Colonic mucosa (tissue), 4 donors: ENCODE measurements around the gene DNAJC8. TPM values are rescaled to one million over a fixed set of nuclear protein-coding genes. Genes with fewer than 3 reads are reported as not detected.

ENCODE experiments used
- DNase-seq: peaks from one replicate; pipeline ENCODE4 v3.0.0-alpha.2; 2020
- H3K27ac ChIP-seq: fragments of 200-600 bp; one replicate; pipeline ENCODE4 v1.8.0; 2021
- H3K27me3 ChIP-seq: fragments of 200-600 bp; one replicate; pipeline ENCODE4 v1.8.0; 2021
- H3K36me3 ChIP-seq: fragments of 200-600 bp; one replicate; pipeline ENCODE4 v1.8.0; 2021
- H3K4me1 ChIP-seq: fragments of 200-600 bp; one replicate; pipeline ENCODE4 v1.8.0; 2021; ENCODE audit warnings: mild to moderate bottlenecking
- H3K4me3 ChIP-seq: fragments of 200-600 bp; one replicate; pipeline ENCODE4 v1.8.0; 2021
- H3K9ac ChIP-seq, 2 donors: one replicate each; pipeline ENCODE4 v1.7.0; 2013; ENCODE audit warnings: control low read depth in 2 of 2, low read depth in 2 of 2, low read length in 2 of 2
- H3K9me3 ChIP-seq: fragments of 200-600 bp; one replicate; pipeline ENCODE4 v1.8.0; 2021
- CTCF ChIP-seq: fragments of 200-600 bp; IDR thresholded peaks from one replicate; pipeline ENCODE4 v1.8.0; 2022; ENCODE audit warnings: antibody characterized with exemption, mild to moderate bottlenecking
- intact Hi-C: fragments of 100-400 bp; cut with DNase I; formaldehyde crosslinking; loops from one replicate; pipeline ENCODE4 v1.14.1; 2022
- total RNA-seq, 2 donors: library from RNA; stranded (reverse); fragmentation: NEBNext Ultra II Directional in 1 of 2; extraction: Animal tissue kit (Norgen Biotek cat#: 25700) in 1 of 2; gene quantifications; one replicate each; pipeline ENCODE4 v1.2.1, GENCODE V29; 2021
- donor health status: healthy.
- donor health status: DM: no; HTN: no; CAD: no.
- donor health status: DM: no; HTN: no; CAD: no.

DNAJC8 gene
- total RNA-seq, 2 donors from 2014 or later, result 53.1 to 57.2 TPM

- no peaks in the 10 kb centered on the region for H3K27me3 ChIP-seq
- no peak overlapping the region for H3K9ac ChIP-seq
- no peak overlapping the region for H3K4me3 ChIP-seq
- TF ChIP-seq CTCF, result no peak
- H3K9me3 ChIP-seq, result no peaks in the 10 kb centered on the region
- no peak overlapping the region for H3K27ac ChIP-seq
- intact Hi-C loops, result no loop called here
- no peak for DNase-seq
- no peaks in the 10 kb centered on the region for H3K4me1 ChIP-seq
- H3K36me3 ChIP-seq, result no peaks in the 10 kb centered on the region
Observed at GRCh38 chr1:28213315-28213714, 19.5 kb downstream of the DNAJC8 start.

- intact Hi-C loops, result loop anchor here (2.0 kb wide), 1 partner anchor 119 kb away; no protein-coding TSS in a partner anchor
- H3K4me3 ChIP-seq, result no peak overlapping the region
- no peak for TF ChIP-seq CTCF
- H3K4me1 ChIP-seq, result no peaks in the 10 kb centered on the region
- no peak for DNase-seq
- no peak overlapping the region for H3K9ac ChIP-seq
- H3K27ac ChIP-seq, result no peak overlapping the region
- no peaks in the 10 kb centered on the region for H3K36me3 ChIP-seq
- no peaks in the 10 kb centered on the region for H3K27me3 ChIP-seq
- H3K9me3 ChIP-seq, result no peaks in the 10 kb centered on the region
Observed at GRCh38 chr1:28209700-28210099, 23.1 kb downstream of the DNAJC8 start.

- Histone ChIP-seq H3K36me3 (no peaks in the 10 kb centered on the region), H3K27ac (no peak overlapping the region), H3K4me3 (no peak overlapping the region), H3K9me3 (no peaks in the 10 kb centered on the region), H3K4me1 (no peaks in the 10 kb centered on the region), H3K9ac (no peak overlapping the region), H3K27me3 (no peaks in the 10 kb centered on the region)
- TF ChIP-seq CTCF, result peak; percentile 63
- intact Hi-C loops, result loop anchor here (2.0 kb wide), 1 partner anchor 118 kb away; no protein-coding TSS in a partner anchor
- DNase-seq, result peak; percentile 71
Observed at GRCh38 chr1:28208818-28209441, 23.9 kb downstream of the DNAJC8 start.

GRCh38 chr1:28205243-28205642 lies 27.6 kb downstream of the DNAJC8 start:
- H3K27ac ChIP-seq, result no peak overlapping the region
- no peak for TF ChIP-seq CTCF
- no peak overlapping the region for H3K4me3 ChIP-seq
- no peaks in the 10 kb centered on the region for H3K4me1 ChIP-seq
- no peak overlapping the region for H3K9ac ChIP-seq
- no peaks in the 10 kb centered on the region for H3K9me3 ChIP-seq
- H3K27me3 ChIP-seq, result no peaks in the 10 kb centered on the region
- peaks cover 15% of the 10 kb centered on the region for H3K36me3 ChIP-seq
- no peak for DNase-seq
- intact Hi-C loops, result no loop called here

- Histone ChIP-seq H3K27ac (no peak overlapping the region), H3K9ac (no peak overlapping the region), H3K27me3 (no peaks in the 10 kb centered on the region), H3K36me3 (peaks cover 15% of the 10 kb centered on the region), H3K9me3 (no peaks in the 10 kb centered on the region), H3K4me3 (no peak overlapping the region), H3K4me1 (no peaks in the 10 kb centered on the region)
- no peak for TF ChIP-seq CTCF
- intact Hi-C loops, result no loop called here
- DNase-seq, result no peak
Observed at GRCh38 chr1:28200234-28200873, 32.5 kb downstream of the DNAJC8 start.
